ENCODE results near the gene RARG.

Gene RARG

GRCh38 chr12:53244337-53244736 lies 12.3 kb upstream of the RARG start:
- no peak for DNase-seq

- DNase-seq: no peak
Observed at GRCh38 chr12:53241623-53242412, 9.8 kb upstream of the RARG start.

DNA sequence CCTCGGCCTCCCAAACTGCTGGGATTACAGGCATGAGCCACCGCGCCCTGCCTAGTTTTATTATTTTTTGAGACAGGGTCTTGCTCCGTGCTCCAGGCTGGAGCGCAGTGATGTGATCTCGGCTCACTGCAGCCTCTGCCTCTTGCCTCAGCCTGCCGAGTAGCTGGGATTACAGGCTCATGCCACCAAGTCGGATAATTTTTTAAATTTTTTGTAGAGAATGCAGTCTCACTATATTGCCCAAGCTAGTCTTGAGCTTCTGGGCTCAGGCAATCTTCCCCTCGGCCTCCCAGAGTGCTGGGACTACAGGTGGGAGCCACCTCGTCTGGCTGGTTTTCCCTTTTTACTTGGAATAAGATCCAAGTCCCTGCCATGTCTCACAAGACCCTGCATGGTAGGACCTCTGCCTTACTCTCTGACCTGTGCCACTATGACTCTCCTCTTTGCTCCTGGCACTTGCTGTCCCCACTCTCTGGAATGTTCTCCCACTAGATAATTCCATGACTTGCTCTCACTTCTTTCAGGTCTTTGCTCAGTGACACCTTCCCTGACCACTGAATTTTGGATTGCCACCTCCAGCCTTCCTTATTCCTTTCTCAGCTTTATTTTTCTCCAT lies 7.7 kb upstream of the RARG start:
- DNase-seq: no peak

DNA sequence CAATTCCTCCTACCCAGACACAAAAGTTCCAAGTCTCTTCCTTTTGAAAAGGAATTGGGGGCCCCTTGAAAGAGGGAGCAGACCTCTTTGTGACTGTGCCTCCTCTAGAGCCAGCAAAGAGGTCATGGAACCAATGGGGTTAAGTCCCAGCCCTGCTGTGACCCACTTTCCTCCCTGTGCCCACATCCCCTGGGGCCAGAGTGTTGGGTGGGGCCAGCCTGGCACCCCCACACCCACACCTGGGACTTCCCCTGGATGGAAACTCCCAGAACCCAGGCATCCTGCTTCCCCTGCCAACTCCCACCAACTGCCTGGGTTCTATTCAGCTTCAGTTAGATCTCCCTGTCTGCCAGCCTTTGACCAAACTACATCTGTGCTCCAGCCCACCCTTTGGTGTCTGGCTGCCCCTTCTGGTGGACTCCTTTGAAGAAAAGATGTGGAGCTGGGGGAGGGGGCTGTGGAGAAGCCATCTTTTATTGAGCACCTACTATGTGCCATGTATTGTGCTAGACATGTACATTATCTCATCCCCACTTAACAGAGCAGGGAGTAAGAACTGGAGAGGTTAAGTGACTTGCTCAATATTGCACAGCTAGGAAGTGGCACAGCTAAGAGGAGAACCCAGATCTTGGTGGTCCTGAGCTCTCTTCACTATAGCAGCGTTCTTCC lies 4.6 kb upstream of the RARG start:
- DNase-seq: no peak

GRCh38 chr12:53235742-53236442 lies 3.9 kb upstream of the RARG start:
- no peak for DNase-seq

DNA sequence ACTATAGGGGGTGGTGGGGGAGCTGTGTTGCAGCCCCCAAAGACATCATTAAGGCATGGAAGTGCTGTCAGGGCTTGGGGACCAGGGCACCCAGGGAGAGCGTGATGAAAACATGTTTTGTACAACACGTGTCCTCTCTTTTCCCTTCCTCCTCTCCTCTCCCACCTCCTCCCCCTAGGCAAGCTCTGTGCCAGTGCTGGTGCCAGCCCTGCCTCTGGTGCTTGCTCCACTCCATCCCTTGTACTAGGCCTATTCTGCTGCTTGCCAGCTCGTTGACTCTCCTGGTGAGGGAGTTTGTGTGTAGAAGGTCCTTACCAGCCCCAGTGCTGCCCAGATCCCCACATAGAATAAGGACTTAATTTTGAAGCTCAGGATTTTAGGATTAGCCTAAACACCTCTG lies 3.2 kb upstream of the RARG start:
- DNase-seq: no peak

DNA sequence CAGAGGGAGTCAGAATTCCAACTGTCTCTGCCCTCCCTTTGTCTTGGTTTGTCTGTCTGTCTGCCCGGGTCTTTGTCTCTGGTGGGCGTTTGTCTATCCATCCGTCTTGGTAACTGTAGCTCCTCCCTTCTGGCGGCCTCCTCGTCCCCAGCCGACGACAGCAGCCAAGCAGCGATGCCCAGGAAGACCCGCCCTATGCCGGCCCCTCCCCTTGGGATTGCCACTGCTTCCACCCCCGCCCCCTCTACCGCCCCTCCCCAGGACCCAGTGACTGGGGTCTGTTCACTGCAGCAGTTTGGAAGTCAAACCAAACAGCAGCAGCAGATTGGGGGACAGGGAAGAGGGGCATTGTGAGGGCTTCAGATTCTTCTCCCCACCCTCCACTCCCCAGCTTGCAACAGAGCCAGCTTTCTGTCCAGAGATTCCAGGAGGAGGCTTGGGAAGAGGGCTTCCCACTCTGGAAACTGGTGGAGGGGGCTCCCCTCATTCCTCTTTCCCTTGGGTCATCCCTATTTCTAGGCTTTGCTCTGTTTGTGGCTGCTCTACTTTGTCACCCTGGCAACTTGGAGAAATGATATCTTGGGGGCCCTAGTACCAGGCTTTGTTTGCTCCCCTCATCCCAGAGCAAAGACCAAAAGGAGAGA lies 2.4 kb upstream of the RARG start:
- no peak for DNase-seq

DNA sequence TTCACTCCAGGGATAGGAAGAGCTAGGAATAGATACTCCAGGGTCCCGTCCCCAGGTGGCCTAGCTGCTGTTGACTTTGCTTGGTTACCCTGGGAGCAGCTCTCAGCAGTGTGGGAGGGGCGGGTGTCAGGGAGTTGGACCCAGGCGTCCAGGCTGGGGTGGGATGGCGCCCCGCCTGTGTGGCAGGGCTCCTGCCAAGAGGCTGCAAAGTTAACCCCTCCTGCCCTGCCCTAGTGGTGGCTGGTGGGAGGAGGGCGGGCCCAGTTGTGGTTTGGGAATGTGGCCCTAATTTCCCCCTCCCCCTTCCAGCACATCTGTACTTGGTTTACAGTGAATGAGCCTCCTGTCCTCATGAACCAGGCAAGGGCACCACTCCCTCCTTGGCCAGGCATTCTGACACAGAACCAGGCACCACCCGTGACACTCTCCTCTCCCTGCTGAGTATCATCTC lies 1.7 kb upstream of the RARG start:
- no peak for DNase-seq

DNA sequence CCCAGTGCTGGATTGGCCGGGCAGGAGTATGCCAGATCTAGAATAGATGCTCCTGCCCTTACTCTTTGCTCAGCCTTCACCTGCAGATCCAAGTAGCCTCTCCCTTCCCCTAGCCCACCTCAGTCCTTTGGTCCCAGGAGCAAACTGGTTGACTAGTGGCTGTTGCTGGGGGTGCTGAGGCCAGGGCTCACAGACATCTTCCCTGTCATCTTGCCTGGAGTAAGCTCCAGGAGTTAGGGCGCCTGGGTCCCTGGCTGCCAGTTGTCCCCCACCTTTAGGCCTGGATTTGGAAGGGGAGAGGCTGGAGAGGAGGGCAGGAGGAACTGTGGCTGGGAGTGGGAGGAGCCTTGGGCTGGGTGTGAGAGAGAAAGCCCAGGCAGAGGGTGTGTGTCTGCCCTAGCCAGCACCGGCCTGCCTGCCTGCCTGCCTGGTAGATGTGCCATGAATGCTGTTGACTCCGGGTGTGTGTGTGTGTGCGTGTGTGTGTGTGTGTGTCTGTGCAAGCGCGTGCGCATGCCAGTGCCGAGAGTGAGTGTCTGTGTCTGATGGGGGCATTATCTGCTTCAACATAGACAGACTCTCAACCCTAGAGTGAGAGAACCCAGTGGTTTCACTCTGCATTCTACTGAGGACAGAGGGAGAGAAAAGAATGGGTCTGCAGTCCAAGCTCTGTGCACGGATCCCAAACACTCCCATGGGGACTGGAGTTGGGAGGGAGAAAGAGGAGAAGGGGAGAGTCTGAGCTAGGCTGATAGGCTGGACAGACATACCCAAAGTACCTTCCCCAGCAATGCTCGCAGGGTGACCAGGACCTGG lies 845 bp upstream of the RARG start:
- no peak for DNase-seq

GRCh38 chr12:53231671-53231920 lies 413 bp downstream of the RARG start:
- DNase-seq: no peak

GRCh38 chr12:53230108-53230845 lies 1.7 kb downstream of the RARG start:
- DNase-seq: no peak

GRCh38 chr12:53229454-53229853 lies 2.6 kb downstream of the RARG start:
- no peak for DNase-seq

DNA sequence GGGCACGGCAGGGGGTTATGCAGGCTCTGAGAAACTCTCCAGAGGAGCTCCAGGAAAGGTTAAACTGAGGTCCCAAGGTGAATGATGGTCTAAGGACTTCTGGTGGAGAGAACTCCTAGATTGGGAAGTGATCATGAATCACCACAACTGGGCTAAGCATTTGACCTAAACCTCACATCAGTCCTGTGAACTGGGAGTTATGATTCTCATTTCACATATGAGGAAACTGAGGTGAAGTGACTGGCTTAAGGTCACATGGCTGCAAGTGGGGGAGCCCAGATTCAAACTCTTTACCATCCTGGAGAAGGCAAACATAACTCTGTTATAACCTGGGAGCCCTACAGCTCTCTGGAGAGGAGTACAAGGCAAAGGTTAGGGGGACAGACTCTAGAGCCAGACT lies 4.2 kb downstream of the RARG start:
- no peak for DNase-seq

GRCh38 chr12:53227341-53227740 lies 4.7 kb downstream of the RARG start:
- DNase-seq: no peak

- DNase-seq: no peak
Observed at GRCh38 chr12:53226815-53227214, 5.2 kb downstream of the RARG start.

DNA sequence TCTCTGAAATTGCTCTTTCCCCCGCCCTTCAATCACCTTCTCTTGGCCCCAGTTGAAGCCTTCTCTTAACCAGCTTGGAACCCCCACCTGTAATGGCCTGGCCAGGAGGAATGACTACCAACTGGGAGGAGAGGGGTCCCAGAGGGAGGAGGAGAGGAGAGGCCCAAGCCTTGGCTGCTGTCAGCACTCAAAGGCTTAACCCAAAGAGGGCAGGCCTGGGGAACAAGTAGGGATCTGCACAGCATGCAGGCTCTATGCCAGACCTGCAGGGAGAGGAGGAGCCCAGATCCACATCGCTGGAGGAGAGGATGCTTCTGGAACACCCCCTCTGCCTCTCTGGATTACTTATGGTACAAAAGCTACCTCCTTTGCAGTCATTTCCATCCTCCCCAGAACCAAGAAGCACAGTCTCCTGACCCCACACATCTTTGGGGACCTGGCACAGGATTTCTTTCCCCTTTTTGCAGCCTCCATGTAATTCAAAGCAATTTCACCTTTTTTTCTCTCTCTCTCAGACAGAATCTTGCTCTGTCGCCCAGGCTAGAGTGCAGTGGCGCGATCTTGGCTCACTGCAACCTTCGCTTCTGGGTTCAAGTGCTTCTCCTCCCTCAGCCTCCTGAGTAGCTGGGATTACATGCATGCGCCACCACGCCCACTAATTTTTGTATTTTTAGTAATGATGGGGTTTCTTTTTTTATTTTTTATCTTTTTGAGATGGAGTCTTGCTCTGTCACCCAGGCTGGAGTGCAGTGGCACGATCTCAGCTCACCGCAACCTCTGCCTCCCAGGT lies 6.2 kb downstream of the RARG start:
- DNase-seq: no peak

GRCh38 chr12:53224897-53225634 lies 6.9 kb downstream of the RARG start:
- DNase-seq: no peak

GRCh38 chr12:53224061-53224896 lies 7.7 kb downstream of the RARG start:
- DNase-seq: no peak
